HG03066 (cell line): Measurements from ENCODE around the gene TMC5.
"Not testable (repeated sequence)": the region's sequence is repeated elsewhere in the genome, so short reads cannot be mapped to it uniquely, and the experiment has no call there.

Experiments used
- ATAC-seq: cut with Tn5 transposase; IDR thresholded peaks from one replicate; pipeline ENCODE4 v1.9.1; 2021; ENCODE audit warnings: low read depth; ENCODE audit not compliant: unreplicated experiment

TMC5 gene

GRCh38 chr16:19400711-19401110 is 17.0 kb upstream of the TMC5 start:
- no peak for ATAC-seq

DNA sequence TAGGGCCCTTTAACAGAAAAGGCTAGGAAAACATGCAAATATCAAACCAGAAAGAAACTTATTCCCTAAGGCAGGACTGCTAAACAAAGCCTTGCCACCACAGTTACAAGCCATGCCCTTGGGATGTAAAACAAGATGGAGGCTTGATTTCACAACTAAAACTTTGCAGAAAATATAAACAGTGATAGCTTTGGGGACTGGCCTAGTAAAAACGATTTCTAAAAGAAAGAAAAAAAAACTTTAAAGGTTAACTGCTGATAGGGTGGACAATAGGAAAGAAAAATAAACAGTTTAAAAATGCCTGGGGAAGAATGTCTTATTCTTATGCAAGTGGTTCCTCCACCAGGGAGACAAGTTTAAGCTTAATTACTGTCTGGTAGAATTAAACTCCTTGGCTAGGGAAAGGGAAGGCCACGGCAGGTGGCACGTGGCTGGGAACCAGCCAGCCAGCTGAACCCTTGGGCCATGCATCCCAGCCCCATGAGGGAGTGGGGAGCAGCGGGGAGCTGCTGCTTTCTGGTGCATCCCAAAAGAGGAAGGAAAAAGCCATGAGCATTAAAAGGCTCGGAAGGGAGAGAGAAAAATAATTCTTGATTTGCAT is 10.7 kb upstream of the TMC5 start:
- ATAC-seq: no peak

DNA sequence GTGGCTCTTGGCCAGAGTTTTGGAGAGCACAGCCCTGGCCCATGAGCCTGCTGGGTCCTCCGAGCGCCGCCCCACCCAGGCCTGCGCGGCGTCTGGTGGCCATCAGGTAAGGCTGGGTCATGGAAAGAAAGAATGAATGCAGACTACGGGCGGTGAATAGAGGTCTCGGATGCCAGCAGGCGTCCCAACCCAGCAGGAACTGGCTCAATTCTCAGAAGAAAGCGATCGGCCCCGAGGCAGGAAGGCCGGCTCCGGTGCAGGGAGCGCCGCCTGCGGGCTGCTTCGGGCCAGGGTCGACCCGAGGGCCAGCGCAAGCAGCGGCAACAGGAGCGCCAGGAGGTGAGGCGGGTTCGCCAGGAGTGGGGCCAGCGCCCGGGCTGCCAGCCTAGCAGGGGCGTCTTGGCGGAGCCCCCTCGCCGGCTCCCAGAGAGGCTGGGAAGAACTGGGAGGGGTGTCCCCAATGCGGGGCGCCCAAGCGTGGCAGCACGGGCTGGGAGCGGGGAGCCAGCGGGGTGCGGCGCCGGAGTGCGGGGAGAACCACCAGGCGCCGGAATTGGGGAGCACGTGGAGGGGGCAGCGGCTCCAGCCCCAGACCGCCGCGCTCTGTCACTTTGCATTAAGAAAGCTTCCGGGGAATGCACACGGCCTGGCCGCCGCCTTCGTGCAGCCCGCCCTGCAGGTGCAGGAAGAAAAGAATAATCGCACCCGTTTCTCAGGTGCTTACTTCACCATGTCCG is 7.1 kb upstream of the TMC5 start:
- no peak for ATAC-seq

DNA sequence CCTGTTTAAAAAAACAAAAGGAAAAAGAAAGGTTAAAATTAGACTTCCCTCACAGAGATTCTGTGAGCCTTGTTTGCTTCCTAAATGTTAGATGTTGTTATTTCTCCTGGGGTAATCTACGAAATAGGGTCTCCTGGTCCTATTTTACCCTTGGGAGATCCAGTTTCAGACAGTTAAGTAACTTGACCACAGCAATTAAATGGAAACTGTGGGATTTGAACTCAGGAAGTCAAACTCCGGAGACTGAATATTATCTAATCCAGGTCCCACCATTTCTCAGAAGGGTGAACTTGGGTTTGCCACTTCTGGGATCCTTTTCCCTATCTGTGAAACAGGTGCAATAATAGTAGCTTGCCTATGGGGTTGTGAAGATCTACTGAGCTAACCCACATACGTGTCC is 6.4 kb upstream of the TMC5 start:
- no peak for ATAC-seq

DNA sequence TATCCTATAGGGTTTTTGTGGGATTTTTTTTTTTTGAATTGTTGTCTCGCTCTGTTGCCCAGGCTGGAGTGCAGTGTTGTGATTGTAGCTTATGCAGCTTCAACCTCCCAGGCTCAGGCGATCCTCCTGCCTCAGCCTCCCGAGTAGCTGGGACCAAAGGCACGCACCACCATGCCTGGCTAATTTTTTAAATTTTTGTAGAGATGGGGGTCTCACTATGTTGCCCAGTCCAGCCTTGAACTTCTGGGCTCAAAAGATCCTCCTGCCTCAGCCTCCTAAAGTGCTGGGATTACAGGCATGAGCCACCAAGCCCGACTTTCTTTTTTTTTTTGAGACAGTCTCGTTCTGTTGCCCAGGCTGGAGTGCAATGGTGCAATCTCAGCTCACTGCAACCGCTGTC is 5.6 kb upstream of the TMC5 start:
- ATAC-seq: not testable (repeated sequence)

- no peak for ATAC-seq
Measured at GRCh38 chr16:19415461-19415860, 2.2 kb upstream of the TMC5 start.

DNA sequence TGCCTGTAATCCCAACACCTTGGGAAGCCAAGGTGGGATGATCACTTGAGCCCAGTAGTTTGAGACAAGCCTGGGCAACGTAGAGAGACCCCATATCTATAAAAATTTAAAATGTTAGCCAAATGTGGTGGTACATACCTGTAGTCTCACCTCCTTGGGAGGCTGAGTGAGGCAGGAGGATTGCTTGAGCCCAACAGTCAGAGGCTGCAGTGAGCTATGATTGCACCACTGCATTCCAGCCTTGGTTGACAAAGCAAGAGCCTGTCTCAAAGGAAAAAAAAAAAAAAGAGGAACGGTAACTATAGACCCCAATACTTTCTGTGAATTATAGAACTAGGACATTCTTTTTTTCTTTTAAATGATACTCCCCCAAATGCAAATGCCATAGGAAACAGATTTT is 1.8 kb upstream of the TMC5 start:
- no peak for ATAC-seq

DNA sequence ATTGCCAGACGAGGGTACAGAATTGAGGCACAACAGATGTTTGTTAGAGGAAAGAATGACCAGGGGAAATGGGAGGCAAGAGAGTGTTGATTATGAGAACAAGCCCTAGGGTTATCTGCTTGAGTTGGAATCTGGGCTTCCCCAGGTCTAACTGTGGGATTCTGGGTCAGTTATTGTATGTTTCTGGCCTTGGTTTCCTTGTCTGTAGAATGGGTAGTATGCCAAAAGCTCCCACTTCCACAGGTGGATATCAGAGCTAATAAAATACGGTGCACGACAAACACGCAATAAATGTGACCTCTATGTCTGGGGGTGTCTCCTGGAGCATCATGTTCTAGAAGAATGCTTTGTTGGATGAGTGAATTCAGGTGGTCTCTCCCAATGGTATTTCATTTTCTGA is 517 bp downstream of the TMC5 start:
- ATAC-seq: no peak

- ATAC-seq: no peak
Measured at GRCh38 chr16:19419698-19420075, 2.0 kb downstream of the TMC5 start.

DNA sequence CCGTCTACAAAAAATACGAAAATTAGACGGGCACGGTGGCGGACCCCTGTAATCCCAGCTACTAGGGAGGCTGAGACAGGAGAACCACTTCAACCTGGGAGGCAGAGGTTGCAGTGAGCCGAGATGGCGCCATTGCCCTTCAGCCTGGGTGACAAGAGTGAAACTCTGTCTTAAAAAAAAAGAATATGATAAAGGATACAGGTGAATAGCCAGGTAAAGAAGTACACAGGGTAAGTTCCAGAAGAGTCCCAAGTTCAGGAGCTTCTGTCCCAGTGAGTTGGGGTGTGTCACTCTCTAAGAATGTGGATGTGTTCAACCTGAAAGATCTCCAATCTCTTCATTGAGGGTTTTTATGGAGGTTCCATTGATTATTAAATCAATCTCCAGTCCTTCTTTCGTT is 6.8 kb downstream of the TMC5 start:
- no peak for ATAC-seq

DNA sequence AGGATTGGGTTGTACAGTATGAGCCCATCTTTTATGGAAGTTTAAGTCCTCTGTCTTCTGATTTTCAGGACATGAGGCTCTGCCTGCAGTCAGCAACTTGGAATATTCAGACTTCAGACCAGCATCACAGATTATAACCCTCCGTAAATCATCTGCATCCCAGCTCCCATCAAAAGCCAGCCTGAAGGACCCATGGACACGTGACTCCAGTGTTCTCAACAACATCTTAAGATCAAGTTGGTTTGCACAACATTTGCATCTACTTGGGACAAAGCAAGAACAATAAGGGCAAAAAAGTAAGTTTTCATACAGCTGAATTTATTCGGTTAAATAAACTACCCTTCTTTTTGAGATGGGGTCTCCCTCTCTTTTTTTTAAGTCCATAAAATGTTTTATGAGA is 12.7 kb downstream of the TMC5 start:
- no peak for ATAC-seq

DNA sequence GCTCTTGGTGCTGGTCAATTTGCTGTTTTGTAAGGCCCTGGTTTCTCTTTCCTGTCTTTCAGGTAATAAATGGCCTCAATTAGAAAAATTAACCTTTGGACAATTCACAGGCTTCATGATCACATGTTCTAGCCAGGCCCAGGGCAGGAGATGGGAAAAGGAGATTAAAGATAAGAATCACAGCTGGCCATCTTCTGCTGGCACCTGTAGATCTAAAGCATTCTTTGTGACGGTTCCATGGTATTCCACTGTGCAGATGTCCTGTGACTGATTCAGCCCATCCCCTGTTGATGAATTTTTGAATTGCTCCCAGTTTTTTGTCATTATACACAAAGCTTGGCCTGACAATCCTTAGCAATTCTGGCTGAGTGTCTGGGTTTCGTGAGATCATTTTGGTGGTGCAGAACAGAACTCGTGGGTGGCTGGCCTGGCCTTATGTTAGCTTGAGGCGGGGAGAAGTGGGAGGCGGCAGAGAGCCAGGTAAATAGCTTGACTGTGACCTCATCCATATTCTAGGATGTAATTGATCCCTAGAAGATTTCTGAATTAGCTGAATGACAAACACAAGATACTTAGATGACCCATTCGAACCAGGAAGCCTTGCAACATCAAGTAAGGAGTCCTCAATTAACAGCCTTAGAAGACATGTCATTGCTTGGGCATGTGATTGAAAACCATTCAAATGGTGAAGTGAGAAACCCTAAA is 14.1 kb downstream of the TMC5 start:
- no peak for ATAC-seq

GRCh38 chr16:19432429-19432828 is 14.7 kb downstream of the TMC5 start:
- ATAC-seq: no peak

GRCh38 chr16:19434584-19434983 is 16.9 kb downstream of the TMC5 start:
- no peak for ATAC-seq

DNA sequence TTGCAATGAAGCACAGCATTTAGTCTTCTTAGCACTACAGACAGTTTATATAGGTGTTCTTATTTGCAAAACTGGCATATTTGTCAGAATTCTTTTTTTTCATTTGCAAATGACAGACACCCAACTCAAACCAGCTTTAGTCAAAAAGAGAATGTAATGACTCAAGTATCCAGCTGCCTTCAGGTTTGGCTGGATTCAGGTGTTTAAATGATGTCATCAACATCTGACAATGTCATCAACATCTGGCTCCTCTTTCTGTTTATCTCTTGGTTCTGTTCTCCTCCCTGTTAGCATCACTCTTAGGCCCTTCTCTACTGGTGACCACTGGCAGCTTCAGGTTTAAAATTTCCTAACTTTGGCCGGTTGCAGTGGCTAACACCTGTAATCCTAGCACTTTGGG is 18.9 kb downstream of the TMC5 start:
- no peak for ATAC-seq

DNA sequence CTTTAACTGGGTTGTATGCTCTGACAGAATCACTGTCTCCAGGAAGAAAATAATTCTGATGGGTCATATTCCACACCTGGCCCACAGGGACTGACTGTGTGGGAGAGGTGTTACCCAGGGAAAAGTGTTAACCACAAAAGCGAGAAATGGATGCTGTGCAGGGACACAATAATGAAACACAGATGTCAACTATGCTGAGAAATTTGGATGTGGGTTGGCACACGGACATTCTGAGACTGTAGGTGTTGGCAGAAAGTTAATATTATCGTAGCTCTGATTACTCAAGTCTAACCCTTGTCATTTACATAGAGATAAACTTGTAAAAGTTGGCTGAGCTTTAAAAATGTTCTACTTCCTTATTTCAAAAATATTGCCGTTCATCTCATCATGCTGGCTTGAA is 19.6 kb downstream of the TMC5 start:
- no peak for ATAC-seq

GRCh38 chr16:19438739-19439138 is 21.1 kb downstream of the TMC5 start:
- no peak for ATAC-seq

DNA sequence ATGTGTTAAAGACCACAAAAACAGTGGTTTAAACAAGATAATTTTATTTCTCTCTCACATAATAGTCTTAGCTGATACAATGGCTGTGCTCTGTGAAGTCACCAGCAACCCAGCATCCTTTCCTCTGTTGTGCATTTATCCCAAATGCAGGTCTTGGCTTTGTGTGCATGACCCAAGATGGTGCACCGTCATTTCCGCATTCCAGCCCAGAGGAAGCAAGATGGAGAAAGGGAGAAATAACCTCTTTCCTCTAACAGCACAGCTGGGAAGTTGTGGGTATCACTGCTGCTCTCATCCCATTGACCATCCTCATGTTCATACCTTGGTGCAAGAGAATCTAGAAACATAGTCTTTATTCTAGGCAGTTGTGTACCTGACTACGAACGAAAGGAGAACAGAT is 21.8 kb downstream of the TMC5 start:
- ATAC-seq: no peak

DNA sequence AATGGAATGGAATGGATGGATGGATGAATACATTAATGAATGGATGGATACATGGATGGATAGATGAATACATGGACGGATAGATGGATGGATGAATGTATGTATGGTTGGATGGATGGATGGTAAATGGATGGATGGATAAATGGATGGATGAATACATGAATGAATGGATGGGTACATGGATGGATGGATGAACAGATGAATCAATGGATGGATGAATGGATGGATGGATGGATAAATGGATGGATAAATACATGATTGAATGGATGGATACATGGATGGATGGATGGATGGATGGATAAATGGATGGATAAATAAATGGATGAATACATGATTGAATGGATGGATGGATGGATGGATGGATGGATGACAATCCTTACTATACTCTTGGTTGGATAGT is 26.0 kb downstream of the TMC5 start:
- no peak for ATAC-seq

DNA sequence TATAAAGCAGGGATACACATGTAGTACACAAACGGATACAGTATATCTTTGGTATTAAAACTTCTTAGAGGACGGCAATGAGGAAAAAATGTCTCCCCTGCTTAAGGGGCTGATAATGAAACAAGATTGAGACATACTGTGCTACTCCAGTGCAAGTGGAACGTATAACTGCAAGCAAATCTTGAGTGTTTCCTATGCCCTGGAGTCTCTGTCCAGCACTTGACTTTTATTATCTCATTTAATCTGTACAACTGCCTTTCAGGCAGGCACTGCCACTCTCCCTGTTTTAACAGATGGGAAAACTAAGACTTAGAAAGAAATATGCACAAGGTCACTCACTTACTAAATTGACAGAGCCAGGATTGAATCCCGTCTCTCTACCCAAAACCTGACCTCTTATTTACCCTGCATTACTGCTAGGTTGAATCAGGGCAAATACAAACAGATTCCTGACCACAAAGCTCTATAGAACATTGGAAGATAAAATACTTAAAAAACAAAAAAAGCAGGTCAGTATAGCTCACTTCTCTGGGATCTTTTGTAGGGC is 28.7 kb downstream of the TMC5 start:
- ATAC-seq: no peak

DNA sequence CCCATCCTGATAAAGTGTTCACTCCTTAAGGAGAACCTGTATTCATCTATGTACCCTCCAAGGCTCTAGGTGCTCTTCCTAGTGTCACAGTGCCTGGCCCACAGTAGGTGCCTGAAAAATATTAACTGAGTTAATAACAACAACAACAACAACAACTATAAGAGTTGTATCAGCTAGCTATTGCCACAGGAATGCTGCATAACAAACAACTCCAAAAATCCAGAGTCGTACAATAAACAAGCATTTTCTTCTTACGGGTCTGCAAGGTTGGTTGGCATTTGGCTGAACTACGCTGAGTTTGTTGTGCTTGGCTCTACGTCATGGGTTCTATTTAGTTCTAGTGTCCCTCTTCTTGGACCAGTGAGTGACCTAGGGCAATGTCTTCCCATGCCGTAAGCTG is 29.2 kb downstream of the TMC5 start:
- no peak for ATAC-seq

DNA sequence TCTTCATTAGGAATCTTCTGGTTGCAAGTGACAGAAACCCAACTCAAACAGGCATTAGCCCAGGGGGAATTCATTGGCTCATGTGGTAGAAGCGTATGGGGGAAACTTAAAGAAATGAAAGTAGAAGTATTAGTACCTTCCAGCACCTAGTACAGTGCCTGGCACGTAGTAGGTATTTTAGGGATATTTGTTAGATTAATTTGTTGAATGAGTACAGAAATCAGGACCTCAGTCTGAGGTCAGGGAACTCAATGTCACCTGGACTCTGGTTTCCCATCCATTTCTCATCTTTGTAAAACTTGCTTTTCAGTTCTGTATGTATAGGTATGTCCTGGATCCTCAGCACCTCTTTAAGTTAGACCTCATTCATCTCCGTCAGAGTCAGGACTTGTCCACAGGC is 32.5 kb downstream of the TMC5 start:
- ATAC-seq: no peak
